Left ventricle myocardium superior (tissue), 1 donor: ENCODE results near the gene AADAT. TPM values are rescaled to one million over a fixed set of nuclear protein-coding genes. Genes with fewer than 3 reads are reported as not detected.

Source experiments
- ATAC-seq: fragments of 200-7000 bp; cut with Tn5 transposase; one replicate; pipeline ENCODE4 v1.9.1; 2020; ENCODE audit warnings: mild to moderate bottlenecking, moderate library complexity
- DNase-seq: peaks from one replicate; pipeline ENCODE4 v3.0.0-alpha.2; 2020
- intact Hi-C: fragments of 100-400 bp; cut with micrococcal nuclease; formaldehyde crosslinking; loops from one replicate; pipeline ENCODE4 v1.11.0; 2022
- total RNA-seq: library from RNA; stranded (reverse); fragmentation: NEBNext Ultra II Directional; extraction: Animal tissue kit (Norgen Biotek cat#: 25700); gene quantifications from one replicate; pipeline ENCODE4 v1.2.1, GENCODE V29; 2021
- donor health status: DM: no; HTN: yes; CAD: no; lungs with severe emphysema.

The AADAT gene
- total RNA-seq, 1 donor from 2014 or later, result 1.6 TPM

DNA sequence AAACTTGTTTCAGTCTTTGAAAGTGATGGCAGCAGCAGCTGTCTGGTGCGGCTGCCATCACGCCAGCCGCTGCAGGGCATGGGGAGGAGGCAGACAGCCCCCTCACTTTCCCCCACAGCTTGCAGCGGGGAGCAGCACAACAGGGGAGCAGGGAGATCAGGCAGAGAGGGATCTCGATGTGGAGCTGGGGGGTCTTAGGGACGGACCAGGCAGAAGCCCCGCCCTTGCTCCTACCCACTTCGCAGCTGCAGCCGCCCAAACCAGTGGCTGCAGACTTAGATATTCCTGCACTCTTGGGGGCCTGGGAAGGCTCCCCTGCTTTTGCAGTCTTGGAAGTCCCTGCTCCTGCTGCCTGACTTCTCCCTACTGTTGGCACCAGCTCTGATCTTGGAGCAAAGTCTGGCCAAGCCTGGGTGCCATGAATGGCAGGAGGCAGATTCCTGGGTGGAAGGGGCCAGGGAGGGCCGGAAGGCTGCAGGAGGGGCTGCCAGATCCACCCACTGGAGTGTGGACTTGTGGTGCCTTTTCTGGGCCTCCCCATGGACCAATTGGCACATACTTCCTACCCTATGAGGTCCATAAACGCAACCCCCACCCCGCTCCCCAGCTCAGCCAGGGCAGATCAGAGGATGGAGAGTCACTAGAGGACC is 49.6 kb downstream of the AADAT start:
- ATAC-seq (no peak), DNase-seq (no peak)
- intact Hi-C loops, result no loop called here

DNA sequence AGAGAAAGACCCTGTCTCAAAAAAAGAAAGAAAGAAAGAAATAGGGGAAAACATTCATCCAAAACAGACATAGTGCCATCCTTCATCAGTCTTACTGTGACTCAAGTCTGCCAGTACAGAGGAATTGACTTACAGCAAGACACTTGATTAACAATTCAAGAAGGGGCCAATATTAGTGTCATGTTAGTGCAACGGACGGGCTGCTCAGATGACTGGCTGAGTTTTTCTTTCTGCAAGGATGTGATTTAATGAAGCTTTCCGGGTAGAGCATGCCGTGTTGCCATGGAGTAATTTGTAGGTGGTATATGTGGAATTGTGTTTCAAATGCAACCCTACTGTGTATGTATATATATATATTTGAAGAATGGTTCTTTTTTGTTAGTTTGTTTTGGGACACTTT is 51.0 kb downstream of the AADAT start:
- DNase-seq (no peak), ATAC-seq (no peak)
- intact Hi-C loops, result no loop called here

DNA sequence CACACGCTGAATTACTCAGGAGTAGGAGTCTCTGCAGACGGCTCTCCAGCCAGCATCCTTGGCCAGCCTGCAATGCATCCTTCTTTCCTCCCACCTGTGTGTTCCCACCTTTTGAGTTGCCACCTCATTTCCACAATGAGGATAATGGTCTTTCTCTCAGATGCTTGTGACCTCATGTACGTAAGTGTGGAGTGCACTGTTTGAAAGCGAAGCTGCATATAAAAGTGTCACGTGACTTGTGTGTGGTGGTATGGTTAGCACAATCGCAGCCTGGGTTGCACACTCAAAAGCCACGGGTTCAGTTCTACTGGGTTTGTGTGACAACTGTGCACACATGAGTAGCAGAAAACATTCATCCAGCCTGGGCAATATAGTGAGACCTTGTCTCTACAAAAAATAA is 51.5 kb downstream of the AADAT start:
- no peak for ATAC-seq
- DNase-seq, result no peak
- intact Hi-C loops, result no loop called here

DNA sequence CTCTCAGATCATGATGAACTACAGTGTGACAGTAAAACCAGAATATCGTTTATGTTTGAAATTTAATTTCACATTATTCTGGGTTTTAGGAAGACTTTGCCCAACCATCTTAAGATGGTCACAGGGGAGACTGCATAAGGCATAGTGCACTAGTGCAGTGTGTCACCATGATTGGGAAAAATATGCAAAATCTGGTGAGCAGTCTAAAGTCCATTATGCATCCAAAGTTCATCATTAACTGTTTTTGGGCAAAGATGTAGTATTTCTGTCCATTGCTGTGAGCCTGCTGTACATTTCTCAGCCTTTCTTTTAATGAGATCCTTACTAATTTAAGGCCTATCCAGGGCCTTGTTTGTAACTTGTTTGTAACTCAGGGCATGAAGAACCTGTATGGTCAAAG is 52.3 kb downstream of the AADAT start:
- DNase-seq (no peak), ATAC-seq (no peak)
- intact Hi-C loops, result no loop called here

DNA sequence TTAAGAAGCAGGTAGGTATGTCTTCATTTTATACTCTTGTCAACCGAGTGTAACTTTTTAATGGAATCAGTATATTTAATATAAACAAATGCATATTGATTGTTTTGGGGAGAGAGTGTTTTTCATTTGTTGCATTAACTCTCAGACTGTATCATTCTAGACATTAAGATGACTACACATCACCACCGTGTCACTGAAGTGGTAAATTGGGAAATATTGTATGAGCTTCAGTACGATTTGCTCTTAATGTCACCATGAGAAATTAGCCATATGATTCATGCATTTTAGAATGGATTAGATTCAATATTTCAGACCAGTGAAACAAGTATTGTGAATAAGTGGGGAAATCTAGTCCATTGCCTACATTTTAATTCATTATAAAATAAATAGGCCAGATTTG is 53.9 kb downstream of the AADAT start:
- intact Hi-C loops, result no loop called here
- ATAC-seq (no peak), DNase-seq (no peak)

DNA sequence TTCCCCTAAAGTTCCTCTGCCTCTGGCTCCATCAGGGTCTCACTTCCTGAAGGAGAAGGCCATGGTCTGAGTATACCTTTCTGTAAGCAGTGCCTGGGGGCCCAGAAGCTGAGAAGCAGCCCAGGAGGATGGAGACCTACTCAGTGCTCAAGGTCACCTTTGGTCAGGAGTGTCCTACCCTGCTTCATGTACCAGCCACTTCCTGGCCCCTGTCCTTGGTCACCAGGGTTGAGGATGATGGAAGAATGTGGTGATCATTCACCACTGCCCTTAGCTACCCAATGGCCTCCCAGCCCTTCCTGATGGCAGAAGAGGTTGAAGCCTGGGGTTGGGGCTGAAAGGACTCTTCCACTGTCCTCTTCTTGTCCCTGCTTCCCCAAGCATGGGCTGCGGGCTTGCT is 54.5 kb downstream of the AADAT start:
- ATAC-seq (no peak), DNase-seq (no peak)
- intact Hi-C loops, result no loop called here

DNA sequence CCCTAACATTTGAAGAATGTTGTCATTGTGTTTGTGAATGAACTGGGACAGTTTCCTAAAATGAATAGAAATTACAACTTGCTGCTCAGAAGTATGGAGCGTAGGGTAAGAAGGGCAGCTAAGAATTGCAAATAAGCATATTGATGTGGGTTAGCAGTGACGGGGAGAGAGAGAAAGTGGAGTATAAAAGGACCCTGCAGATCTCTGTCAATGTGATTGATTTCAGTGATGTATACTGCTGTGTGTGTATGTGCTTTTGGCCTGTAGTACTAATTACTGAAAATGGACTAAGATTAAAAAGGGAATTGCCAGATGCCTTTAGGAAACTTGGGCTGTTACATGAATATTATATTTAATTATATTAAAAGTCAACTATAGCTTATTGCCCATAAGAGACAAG is 55.8 kb downstream of the AADAT start:
- intact Hi-C loops, result no loop called here
- DNase-seq (no peak), ATAC-seq (no peak)

DNA sequence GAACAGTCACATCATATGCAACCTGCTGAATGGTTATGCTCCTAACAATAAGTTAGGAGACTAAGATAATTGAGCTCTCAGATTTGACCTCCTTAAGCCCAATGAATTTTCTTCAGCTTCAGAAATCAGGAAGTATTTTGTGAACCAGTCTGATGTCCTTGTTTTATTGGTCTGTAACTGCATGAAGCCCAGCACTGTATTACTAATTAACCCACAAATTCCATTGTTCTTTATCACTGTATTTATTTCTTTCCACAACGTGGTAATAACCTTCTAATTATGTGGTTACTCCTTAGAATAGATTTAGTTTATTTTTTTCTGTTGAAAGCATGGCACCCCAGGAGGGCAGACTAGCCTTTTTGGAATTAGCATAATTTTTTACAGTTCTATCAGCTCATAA is 59.6 kb downstream of the AADAT start:
- DNase-seq, result no peak
- ATAC-seq, result no peak
- intact Hi-C loops, result no loop called here

DNA sequence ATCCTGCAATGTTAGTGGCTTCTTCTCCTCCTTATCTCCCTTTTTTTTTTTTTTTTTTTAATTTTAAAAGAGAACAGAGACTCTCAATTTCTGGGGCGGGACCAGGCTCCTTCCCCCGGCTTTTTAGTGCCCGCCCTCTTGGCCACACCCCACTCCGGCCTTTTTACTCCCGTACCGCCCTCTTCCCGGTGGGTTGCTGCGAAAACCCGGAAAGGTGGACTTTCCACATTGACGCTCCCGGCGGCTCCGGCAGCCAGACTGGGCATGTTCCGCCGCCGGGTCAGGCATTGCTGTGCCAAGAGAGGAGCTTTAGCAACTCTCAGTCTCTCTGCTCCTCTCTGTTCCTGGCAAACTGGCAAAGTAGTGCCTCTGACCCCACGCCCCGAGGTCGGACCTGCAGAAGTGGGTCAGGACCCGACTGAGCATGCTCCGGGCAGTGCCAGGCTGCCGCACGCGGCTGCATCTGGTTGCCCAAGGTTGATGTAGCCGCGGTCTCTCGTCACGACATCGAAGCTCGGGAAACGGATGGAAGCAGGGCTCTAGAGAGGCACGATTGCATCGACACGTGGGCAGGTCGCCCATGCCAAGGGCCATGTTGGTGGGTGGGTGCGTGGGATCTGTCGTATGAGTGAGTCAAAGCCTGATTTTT is 62.5 kb downstream of the AADAT start:
- DNase-seq (peak; percentile 94), ATAC-seq (peak; percentile 95)
- intact Hi-C loops, result no loop called here

DNA sequence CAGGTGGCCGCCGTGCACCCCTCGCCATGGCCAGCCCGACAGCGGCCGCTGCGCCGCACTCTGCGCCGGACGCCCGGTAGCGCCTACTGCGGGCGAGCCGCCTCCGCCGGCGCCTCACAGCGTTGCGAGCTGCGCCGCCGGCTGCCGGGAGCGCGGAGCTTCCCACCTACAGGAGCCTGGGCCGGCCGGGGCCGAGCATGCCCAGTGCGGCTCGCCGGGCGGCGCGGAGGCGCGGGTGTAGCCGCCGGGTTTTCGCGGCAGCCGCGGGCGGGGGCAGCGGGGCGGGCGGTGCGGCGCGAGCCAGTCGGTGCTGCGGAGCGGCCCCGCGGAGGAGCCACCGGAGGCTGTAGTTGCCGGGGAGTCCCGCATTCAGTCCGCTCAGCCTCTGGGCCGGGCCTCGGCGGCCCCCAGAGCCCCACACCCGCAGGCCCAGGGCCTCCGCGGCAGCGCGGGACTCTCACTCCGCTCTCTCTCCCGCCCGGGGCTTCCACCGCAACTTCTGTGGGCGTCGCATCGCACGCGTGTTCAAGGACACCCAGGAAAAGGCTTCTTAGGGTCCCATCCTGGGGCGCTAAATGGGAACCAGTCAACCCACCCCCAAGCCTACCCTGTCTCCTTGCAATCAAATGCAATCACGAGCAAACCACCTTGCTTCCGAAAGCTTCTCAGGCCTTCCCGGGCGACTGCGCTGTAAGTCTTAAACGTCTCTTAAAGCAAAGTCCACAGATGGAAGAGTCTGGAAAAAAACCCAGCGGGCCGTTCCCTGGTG is 63.3 kb downstream of the AADAT start, which contains the start of gene MFAP3L:
Gene MFAP3L, minus strand, starts transcription at position 143 of the 769 bp plus-strand sequence. CDS start 20,518 bp downstream, outside the sequence.
- ATAC-seq (peak; percentile 97), DNase-seq (peak; percentile 95)
- intact Hi-C loops, result no loop called here

DNA sequence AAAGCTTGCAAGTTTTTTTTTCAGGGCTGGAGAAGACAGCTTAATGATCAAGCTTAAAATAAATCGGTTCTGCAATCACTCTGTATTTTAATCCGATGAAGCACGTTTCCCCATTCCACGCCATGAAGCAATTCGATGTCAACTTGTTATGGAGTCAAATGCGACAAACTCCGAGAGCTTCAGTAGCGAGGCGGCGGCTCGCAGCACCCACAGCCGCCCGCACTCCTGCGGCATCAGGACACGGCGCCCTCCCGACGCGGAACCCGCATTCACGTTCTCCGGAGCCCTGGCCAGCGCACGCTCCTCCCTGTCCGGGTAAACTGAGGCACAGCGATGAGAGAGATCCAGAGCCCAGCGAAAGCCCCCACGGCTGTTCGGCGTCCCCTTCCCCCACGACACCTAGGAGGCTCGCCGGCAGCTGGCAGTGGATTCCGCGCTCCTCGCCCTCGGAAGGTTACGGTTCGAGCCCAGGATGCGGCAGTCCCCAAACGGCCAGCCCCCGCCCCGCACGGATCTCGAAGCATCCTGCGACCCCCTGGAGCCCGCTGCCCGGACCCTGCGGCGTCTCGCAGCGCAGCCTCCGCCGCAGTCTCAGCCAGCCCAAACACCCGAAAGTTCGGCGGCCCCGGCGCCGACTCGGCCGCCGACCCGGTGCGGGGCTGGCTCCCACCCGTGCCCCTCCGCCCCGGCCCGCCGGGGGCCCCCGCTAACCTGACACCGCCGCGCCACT is 64.1 kb downstream of the AADAT start:
- DNase-seq, result peak; percentile 38
- ATAC-seq, result no peak
- intact Hi-C loops, result no loop called here

DNA sequence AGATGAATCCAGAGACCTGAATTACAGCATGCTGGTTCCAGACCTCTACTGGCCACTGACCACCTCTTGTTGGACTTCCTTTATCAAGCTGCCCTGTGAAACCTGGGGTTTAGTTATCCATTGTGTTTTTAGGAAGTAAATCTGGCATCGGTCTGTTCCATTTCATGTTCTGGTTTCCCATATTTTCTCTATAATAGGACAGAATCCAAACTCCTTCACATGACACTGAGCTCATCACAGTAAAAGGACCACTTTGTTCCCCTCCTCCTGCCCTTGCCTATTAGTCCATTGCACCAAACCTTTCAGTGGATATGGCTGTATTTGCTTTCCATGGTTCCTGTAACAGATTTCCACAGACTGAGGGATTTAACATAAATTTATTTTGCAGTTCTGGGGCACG is 67.5 kb downstream of the AADAT start:
- intact Hi-C loops, result no loop called here
- DNase-seq (no peak), ATAC-seq (no peak)

DNA sequence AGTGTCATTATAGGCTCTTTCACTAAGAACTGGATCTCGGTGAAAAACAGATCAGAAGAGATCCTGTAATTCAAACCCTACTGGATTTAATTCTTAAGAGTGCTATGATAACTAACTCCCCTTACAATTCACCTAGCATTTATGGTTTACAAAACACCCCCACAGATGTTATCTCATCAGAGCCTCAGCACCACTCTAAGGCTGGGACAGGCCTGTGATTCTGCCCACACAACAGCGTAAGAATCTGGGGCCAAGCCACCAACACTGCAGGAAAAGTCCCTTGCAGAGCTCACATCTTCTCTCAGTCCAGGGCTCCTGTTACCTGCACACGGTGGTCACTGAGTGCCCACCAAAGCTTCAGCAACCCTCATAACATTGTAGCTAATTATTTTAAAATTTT is 72.5 kb downstream of the AADAT start:
- no peak for DNase-seq
- intact Hi-C loops, result no loop called here
- no peak for ATAC-seq

DNA sequence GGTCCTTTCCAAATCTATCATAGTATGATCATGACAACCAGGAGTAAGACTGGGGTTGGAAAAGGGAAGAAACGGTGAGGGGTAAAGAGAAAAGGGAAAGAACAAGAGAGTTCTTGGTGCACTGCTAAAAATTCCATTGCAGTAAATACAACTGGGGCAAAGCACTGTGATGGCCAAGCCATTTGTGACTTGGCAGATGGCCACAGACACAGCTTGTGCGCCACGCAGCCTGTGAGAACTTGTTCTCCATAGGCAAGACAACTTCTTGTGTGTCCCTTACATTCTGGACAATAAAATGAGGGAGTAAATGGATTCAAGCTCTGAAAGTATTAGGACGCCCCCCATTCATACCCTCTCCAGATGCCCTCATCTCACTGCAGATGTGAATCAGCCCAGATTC is 74.5 kb downstream of the AADAT start:
- ATAC-seq (no peak), DNase-seq (peak; percentile 41)
- intact Hi-C loops, result no loop called here

DNA sequence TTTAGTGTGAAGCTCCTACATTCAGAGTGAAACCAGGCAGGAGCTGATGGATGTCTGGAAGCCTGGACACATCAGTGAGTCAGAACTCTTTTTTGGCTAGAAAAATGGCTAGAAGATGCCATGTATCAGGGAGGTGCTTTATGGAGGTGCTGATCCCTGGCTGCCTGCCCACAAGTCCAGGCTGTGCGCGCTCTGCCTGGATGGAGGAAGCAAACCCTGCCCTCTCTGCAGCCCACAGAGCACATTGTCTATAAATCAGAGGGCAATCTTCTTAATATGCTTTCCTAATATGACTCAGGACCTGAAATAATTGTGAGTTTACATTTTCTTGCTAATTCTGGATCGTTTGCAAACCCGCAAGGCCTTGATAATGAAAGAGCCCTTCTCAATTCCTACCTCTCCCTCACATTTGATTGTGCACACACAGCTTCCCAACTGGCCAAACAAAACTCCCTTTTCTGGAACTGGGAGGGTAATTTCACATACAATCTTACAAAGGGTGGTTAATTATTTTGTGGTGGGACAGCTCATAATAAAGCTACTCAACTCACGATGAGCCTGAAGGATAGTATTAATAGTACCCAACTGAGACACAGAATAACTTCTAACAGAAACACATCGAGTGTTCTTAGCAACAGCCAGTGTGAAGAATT is 75.3 kb downstream of the AADAT start:
- no peak for DNase-seq

DNA sequence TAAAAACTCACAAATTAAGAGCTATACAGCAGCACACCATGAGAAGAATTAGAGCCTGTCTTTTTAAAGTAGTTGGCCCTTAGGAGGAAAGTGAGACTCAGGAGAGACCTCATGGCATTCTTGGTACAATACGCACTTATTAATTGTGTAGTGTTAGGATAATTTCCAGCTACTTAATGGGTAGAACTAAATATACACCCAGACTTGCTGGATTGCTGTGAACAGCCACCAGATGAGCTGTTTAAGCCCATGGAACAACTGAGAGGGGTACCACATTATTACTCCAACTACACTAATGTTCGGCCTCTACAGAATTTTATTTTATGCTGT is 77.2 kb downstream of the AADAT start:
- intact Hi-C loops, result no loop called here
- ATAC-seq (no peak), DNase-seq (no peak)

More for the DNA sequence above, 75.3 kb downstream of the AADAT start:
- intact Hi-C loops, result no loop called here
- ATAC-seq, result no peak

DNA sequence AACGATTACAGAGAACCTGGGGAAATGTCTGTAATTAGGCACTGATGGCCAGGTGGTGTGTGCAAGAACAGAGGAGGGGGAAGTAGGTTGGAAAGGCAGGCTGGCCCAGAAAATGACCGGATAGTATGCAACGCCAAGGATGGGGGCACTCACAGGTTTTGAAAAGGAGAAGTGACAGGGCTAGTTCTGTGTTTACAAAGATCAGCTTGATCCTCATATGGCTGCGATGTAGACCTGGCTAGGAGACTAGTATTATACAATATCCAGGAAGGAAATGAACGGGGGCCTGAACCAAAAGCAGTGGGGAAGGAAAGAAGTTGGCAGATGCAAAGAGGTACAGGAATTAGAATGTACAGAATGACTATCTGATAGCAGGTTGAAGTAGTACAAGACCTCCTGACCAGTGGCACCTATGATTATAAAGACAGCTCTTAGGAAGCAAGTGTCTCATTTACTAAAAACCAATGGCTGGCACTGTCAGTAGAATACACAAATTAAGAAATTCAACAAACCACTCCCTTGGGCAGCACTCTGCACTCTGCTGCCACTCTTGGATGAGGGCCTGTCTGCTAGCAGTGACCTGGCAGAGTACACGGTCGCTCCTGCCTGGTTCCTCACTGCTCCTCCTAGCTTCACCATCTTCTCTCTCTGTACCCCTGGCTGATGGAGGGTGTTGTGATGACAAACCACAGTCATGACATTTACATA is 77.7 kb downstream of the AADAT start:
- DNase-seq (no peak), ATAC-seq (no peak)
- intact Hi-C loops, result no loop called here
